ENCODE results near the gene ECEL1.
A peak's percentile ranks its signal among the peaks of the same experiment; 100 is the strongest.

The ECEL1 gene

GRCh38 chr2:232502911-232503808 is 15.5 kb upstream of the ECEL1 start:
- no peak overlapping the region for H3K9ac ChIP-seq (ENCODE audit: low read depth, low read length)
- peak overlapping the region; percentile 69 for H3K4me3 ChIP-seq (ENCODE audit: low read length)
- H3K9me3 ChIP-seq (ENCODE audit: insufficient read depth, low read depth, low read length), result no peaks in the 10 kb centered on the region
- H3K4me1 ChIP-seq (ENCODE audit: insufficient read depth, low read length), result peaks cover 9% of the 10 kb centered on the region; the same call in 1 of the 2 replicates
- peaks cover 84% of the 10 kb centered on the region for H3K27me3 ChIP-seq (ENCODE audit: insufficient read depth, low read length)
- no peak overlapping the region for H3K27ac ChIP-seq (ENCODE audit: low read length)
- H3K36me3 ChIP-seq (ENCODE audit: insufficient read depth, low read depth, low read length), result no peaks in the 10 kb centered on the region

DNA sequence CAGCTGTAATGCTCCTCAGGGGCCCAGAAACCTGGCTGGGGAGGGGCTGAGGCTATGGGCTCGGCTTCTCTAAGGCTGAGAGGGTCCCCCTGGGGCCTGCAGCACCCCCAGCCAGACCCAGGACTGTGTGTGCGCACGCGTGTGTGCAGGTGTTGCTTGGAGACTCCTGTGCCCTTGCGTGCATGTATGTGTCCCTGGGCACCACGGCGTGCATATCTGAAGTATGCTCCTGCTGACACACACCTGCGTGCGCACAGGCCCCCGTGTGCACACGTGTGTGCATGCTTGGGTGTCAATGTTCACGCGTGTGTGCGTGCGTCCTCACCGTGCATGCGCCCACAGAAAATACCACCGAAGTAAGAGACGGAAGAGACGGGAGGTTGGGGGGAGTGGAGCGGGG is 14.9 kb upstream of the ECEL1 start:
- Histone ChIP-seq H3K27ac (ENCODE audit: low read length) (no peak overlapping the region), H3K9me3 (ENCODE audit: insufficient read depth, low read depth, low read length) (no peaks in the 10 kb centered on the region), H3K9ac (ENCODE audit: low read depth, low read length) (no peak overlapping the region), H3K27me3 (ENCODE audit: insufficient read depth, low read length) (peaks cover 80% of the 10 kb centered on the region), H3K36me3 (ENCODE audit: insufficient read depth, low read depth, low read length) (no peaks in the 10 kb centered on the region), H3K4me1 (ENCODE audit: insufficient read depth, low read length) (peaks cover 9% of the 10 kb centered on the region; the same call in 1 of the 2 replicates), H3K4me3 (ENCODE audit: low read length) (peak overlapping the region; percentile 70)

GRCh38 chr2:232501794-232502390 is 14.3 kb upstream of the ECEL1 start:
- Histone ChIP-seq H3K4me3 (ENCODE audit: low read length) (peak overlapping the region; percentile 70), H3K27ac (ENCODE audit: low read length) (no peak overlapping the region), H3K9ac (ENCODE audit: low read depth, low read length) (peak overlapping the region; percentile 45; the same call in 1 of the 2 replicates), H3K36me3 (ENCODE audit: insufficient read depth, low read depth, low read length) (no peaks in the 10 kb centered on the region), H3K9me3 (ENCODE audit: insufficient read depth, low read depth, low read length) (no peaks in the 10 kb centered on the region), H3K27me3 (ENCODE audit: insufficient read depth, low read length) (peaks cover 74% of the 10 kb centered on the region), H3K4me1 (ENCODE audit: insufficient read depth, low read length) (peaks cover 9% of the 10 kb centered on the region; the same call in 1 of the 2 replicates)

DNA sequence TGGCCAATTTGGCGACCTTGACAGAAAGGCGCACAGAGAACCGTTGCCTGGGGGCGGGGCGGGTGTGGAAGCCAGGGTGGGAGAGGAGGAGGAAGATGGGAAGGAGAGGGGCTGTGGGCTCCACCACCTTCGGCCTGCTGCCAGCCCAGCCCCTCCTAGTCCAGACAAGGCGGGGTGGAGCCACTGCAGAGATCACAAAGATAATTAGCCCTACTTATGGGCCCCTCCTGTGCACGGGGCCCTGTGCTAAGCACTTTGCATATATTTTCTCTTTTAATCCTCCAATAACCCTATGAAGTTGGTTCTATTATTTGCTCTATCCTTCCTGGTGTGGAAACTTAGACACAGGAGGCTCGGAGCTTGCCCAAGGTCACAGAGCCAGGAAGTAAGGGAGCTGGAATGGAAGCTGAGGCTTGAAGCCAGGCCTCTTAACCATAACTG is 13.7 kb upstream of the ECEL1 start:
- Histone ChIP-seq H3K9ac (ENCODE audit: low read depth, low read length) (no peak overlapping the region), H3K27me3 (ENCODE audit: insufficient read depth, low read length) (peaks cover 68% of the 10 kb centered on the region), H3K4me3 (ENCODE audit: low read length) (no peak overlapping the region), H3K27ac (ENCODE audit: low read length) (no peak overlapping the region), H3K4me1 (ENCODE audit: insufficient read depth, low read length) (peaks cover 9% of the 10 kb centered on the region; the same call in 1 of the 2 replicates), H3K36me3 (ENCODE audit: insufficient read depth, low read depth, low read length) (no peaks in the 10 kb centered on the region), H3K9me3 (ENCODE audit: insufficient read depth, low read depth, low read length) (no peaks in the 10 kb centered on the region)

DNA sequence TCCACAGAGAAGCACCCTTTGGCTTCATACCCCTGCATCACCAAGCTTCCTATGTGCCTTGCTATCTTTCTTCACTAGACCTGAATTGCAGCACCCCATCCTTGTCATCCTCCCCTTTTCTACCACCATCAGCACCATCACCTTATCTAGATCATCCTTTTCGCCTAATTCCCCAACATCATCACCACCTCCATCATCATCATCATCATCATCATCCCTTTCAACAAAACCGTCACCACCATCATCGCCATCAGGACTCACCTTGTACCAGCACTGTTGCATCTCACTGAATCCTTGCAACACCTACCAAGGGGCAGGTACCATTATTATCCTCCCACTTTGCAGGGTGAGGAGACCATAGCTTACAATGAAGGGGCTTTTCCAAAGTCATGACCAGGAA is 10.8 kb upstream of the ECEL1 start:
- no peak overlapping the region for H3K27ac ChIP-seq (ENCODE audit: low read length)
- no peaks in the 10 kb centered on the region for H3K36me3 ChIP-seq (ENCODE audit: insufficient read depth, low read depth, low read length)
- H3K4me1 ChIP-seq (ENCODE audit: insufficient read depth, low read length), result 0 out of 2 replicates have a peak, but pooled peaks cover 3% of the 10 kb centered on the region
- H3K4me3 ChIP-seq (ENCODE audit: low read length), result no peak overlapping the region
- H3K9ac ChIP-seq (ENCODE audit: low read depth, low read length), result no peak overlapping the region
- no peaks in the 10 kb centered on the region for H3K9me3 ChIP-seq (ENCODE audit: insufficient read depth, low read depth, low read length)
- H3K27me3 ChIP-seq (ENCODE audit: insufficient read depth, low read length), result peaks cover 39% of the 10 kb centered on the region

- Histone ChIP-seq H3K27ac (ENCODE audit: low read length) (no peak overlapping the region), H3K9ac (ENCODE audit: low read depth, low read length) (no peak overlapping the region), H3K36me3 (ENCODE audit: insufficient read depth, low read depth, low read length) (no peaks in the 10 kb centered on the region), H3K4me3 (ENCODE audit: low read length) (no peak overlapping the region), H3K9me3 (ENCODE audit: insufficient read depth, low read depth, low read length) (no peaks in the 10 kb centered on the region), H3K4me1 (ENCODE audit: insufficient read depth, low read length) (0 out of 2 replicates have a peak, but pooled peaks cover 3% of the 10 kb centered on the region), H3K27me3 (ENCODE audit: insufficient read depth, low read length) (peaks cover 29% of the 10 kb centered on the region)
Measured at GRCh38 chr2:232497348-232497747, 9.7 kb upstream of the ECEL1 start.

DNA sequence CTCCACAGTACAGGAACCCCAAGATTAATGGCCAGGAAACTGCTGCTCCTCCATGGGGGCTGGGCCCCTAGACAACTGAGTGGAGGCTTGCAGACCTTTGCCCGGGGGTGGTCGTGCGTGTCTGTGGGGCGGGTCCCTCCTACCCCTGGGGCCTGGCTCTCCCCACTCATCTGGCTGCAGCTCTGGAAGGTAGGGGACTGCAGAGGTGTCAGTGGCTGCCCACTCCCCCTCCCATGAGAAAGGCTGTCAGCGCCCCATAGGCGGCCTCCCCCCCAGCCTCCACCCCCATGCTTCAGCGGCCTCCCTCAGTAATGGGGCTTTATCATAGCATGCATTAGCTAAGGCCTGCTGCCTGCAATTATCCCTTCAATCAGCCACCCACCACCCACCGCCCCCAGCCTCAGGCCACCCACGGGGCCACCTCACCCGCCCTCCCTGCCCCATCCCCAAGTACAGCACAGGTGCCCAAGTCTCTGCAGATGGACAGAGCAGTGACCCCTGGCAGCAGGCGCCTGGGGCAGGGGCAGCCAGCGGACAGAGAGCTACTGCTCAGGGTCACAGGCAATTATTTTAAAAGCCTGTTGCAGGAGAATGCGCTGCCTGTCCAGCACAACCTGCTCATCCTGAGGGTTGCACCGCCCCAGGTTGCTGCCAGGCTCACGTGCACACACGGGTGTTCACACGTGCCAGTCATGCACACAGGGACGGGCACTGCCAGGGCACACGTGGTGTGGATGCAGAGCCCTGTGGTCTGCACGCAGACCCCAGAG is 9.1 kb upstream of the ECEL1 start:
- no peaks in the 10 kb centered on the region for H3K36me3 ChIP-seq (ENCODE audit: insufficient read depth, low read depth, low read length)
- H3K9me3 ChIP-seq (ENCODE audit: insufficient read depth, low read depth, low read length), result no peaks in the 10 kb centered on the region
- H3K4me3 ChIP-seq (ENCODE audit: low read length), result no peak overlapping the region
- no peaks in the 10 kb centered on the region for H3K4me1 ChIP-seq (ENCODE audit: insufficient read depth, low read length)
- H3K27ac ChIP-seq (ENCODE audit: low read length), result no peak overlapping the region
- H3K27me3 ChIP-seq (ENCODE audit: insufficient read depth, low read length), result peaks cover 23% of the 10 kb centered on the region
- no peak overlapping the region for H3K9ac ChIP-seq (ENCODE audit: low read depth, low read length)

GRCh38 chr2:232495292-232495691 is 7.7 kb upstream of the ECEL1 start:
- Histone ChIP-seq H3K4me3 (ENCODE audit: low read length) (no peak overlapping the region), H3K9me3 (ENCODE audit: insufficient read depth, low read depth, low read length) (no peaks in the 10 kb centered on the region), H3K27me3 (ENCODE audit: insufficient read depth, low read length) (peaks cover 12% of the 10 kb centered on the region), H3K36me3 (ENCODE audit: insufficient read depth, low read depth, low read length) (no peaks in the 10 kb centered on the region), H3K4me1 (ENCODE audit: insufficient read depth, low read length) (no peaks in the 10 kb centered on the region), H3K27ac (ENCODE audit: low read length) (no peak overlapping the region), H3K9ac (ENCODE audit: low read depth, low read length) (no peak overlapping the region)

DNA sequence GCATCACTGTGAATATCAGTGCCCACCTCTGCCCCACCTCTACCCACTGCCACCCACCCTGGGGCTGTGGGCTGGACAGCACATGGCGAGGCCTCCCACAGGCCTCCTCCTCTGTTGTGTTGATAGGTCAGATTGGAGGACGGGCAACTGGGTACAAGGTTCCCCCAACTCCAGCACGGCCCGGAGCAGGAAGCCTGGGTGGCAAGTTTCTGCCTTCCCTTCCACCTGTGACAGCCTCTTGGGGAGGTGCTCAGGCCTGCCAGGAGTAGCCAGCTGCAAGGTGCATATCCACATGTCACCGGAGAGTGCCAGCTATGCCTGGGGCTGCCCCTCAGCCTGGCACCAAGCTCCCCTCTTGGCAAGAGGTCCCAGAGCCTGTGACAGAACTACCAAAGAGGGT is 6.9 kb upstream of the ECEL1 start:
- Histone ChIP-seq H3K4me3 (ENCODE audit: low read length) (no peak overlapping the region), H3K27me3 (ENCODE audit: insufficient read depth, low read length) (peaks cover 16% of the 10 kb centered on the region), H3K27ac (ENCODE audit: low read length) (no peak overlapping the region), H3K4me1 (ENCODE audit: insufficient read depth, low read length) (peaks cover 4% of the 10 kb centered on the region; the same call in 1 of the 2 replicates), H3K36me3 (ENCODE audit: insufficient read depth, low read depth, low read length) (no peaks in the 10 kb centered on the region), H3K9ac (ENCODE audit: low read depth, low read length) (no peak overlapping the region), H3K9me3 (ENCODE audit: insufficient read depth, low read depth, low read length) (no peaks in the 10 kb centered on the region)

GRCh38 chr2:232493701-232494474 is 6.3 kb upstream of the ECEL1 start:
- Histone ChIP-seq H3K4me1 (ENCODE audit: insufficient read depth, low read length) (peaks cover 4% of the 10 kb centered on the region; the same call in 1 of the 2 replicates), H3K9me3 (ENCODE audit: insufficient read depth, low read depth, low read length) (no peaks in the 10 kb centered on the region), H3K27me3 (ENCODE audit: insufficient read depth, low read length) (peaks cover 16% of the 10 kb centered on the region), H3K27ac (ENCODE audit: low read length) (no peak overlapping the region), H3K4me3 (ENCODE audit: low read length) (no peak overlapping the region), H3K9ac (ENCODE audit: low read depth, low read length) (no peak overlapping the region), H3K36me3 (ENCODE audit: insufficient read depth, low read depth, low read length) (no peaks in the 10 kb centered on the region)

Measured in iPS-20b (cell line).